Gastroesophageal sphincter (tissue), 3 donors: ENCODE results near the gene SERPINH1.

ENCODE experiments used
- EP300 ChIP-seq: sonication (generic); formaldehyde crosslinking; IDR thresholded peaks from one replicate; pipeline ENCODE4 v1.6.1; 2017; ENCODE audit warnings: antibody characterized with exemption, mild to moderate bottlenecking
- POLR2AphosphoS5 ChIP-seq: sonication (generic); formaldehyde crosslinking; IDR thresholded peaks from one replicate; pipeline ENCODE4 v1.6.1; 2017; ENCODE audit warnings: antibody characterized with exemption
- TF ChIP-seq, protein P1 (sequence below), 4 experiments: fragments of 200-600 bp in 2 of 4; fragments of 450-650 bp in 2 of 4; sonication (generic) in 1 of 4; IDR thresholded peaks; one replicate each; pipeline ENCODE4 v1.5.1; 2017 to 2019; ENCODE audit warnings: antibody characterized with exemption in 4 of 4, mild to moderate bottlenecking in 2 of 4, moderate library complexity in 2 of 4

GRCh38 chr11:75574698-75575602 is 12.9 kb downstream of the SERPINH1 start:
- TF ChIP-seq EP300 (no peak), POLR2AphosphoS5 (no peak)
- TF ChIP-seq, protein P1, sequence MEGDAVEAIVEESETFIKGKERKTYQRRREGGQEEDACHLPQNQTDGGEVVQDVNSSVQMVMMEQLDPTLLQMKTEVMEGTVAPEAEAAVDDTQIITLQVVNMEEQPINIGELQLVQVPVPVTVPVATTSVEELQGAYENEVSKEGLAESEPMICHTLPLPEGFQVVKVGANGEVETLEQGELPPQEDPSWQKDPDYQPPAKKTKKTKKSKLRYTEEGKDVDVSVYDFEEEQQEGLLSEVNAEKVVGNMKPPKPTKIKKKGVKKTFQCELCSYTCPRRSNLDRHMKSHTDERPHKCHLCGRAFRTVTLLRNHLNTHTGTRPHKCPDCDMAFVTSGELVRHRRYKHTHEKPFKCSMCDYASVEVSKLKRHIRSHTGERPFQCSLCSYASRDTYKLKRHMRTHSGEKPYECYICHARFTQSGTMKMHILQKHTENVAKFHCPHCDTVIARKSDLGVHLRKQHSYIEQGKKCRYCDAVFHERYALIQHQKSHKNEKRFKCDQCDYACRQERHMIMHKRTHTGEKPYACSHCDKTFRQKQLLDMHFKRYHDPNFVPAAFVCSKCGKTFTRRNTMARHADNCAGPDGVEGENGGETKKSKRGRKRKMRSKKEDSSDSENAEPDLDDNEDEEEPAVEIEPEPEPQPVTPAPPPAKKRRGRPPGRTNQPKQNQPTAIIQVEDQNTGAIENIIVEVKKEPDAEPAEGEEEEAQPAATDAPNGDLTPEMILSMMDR (IDR thresholded peaks at IDR 0.05), result peak in 1 of 4 experiments; percentile 36
